Activated CD4-positive, CD25-positive, alpha-beta regulatory T cell treated with anti-CD3 and anti-CD28 coated beads, Interleukin-2, amount 50 U/mL, for 16 hours (primary cell): ENCODE measurements around the gene FOXJ2.
"Not testable (repeated sequence)": the region's sequence is repeated elsewhere in the genome, so short reads cannot be mapped to it uniquely, and the experiment has no call there.

Experiments
- DNase-seq: peaks from one replicate; pipeline ENCODE4 v3.0.0-alpha.2; 2020; ENCODE audit warnings: low read depth, low spot score

The FOXJ2 gene

GRCh38 chr12:8032242-8033152 lies at the start of gene FOXJ2:
Gene FOXJ2, plus strand, starts transcription at chr12:8032716. Its CDS starts 7,117 bp downstream, at chr12:8039833.
- peak; percentile 50 for DNase-seq

DNA sequence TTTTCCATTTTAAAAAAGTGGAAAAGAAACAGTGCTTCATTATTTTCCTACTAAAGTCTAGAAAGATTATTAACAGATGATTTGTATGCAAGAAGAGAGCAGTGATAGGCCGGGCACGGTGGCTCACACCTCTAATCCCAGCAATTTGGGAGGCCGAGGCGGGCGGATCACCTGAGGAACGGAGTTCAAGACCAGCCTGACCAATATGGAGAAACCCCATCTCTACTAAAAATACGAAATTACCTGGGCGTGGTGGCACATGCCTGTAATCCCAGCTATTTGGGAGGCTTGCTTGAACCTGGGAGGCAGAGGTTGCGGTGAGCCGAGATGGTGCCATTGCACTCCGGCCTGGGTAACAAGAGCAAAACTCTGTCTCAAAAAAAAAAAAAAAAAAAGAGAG lies 49.5 kb upstream of the FOXJ2 start:
- DNase-seq: not testable (repeated sequence)

GRCh38 chr12:7983460-7983859 lies 49.1 kb upstream of the FOXJ2 start:
- DNase-seq: not testable (repeated sequence)

DNA sequence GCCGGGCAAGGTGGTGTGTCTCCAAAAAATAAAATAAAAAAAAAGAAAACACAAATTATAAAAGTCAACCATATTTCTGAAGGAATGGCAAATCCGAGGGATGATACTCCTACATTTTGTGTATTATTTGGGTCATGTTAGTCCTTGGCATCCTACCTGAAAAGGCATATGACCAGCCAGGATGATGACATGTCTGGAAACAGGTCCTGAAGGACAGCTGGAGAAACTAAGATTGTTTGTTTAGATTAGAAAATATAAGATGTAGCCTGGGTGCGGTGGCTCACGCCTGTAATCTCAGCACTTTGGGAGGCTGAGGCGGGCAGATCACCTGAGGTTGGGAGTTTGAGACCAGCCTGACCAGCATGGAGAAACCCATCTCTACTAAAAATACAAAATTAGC lies 47.6 kb upstream of the FOXJ2 start:
- no peak for DNase-seq

- no peak for DNase-seq
These were observed 46.6 kb upstream of the FOXJ2 start for GRCh38 chr12:7985802-7986418.

DNA sequence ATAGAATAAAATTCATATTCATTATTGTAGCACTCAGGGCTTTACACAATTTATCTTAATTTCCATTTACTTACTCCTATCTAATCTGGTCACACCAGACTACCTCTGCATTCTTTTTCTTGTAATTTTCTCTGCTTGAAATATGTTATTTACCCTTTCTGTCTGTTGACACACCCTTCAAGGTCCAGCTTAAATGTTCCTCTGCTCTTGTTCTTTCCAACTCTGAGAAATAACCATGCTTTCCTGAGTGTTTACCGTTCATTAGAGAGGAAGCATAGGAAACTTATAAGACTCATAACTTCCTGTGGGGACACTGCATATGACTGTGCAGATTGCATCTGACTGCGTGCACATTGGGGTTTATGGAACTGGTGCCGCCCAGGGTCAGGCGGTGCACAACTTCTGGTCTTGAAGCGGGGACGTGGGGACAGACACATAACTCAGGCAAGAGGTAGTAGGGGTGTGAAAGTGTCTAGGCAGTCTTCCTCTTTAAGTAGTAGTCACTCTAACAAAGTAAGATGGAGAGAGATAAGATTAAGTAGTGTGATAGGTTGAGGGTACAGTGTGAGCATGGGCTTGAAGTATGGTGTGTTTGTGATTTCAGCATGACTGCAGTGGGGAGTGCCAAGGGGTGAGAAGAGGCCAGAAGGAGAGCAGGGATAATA lies 42.6 kb upstream of the FOXJ2 start:
- peak; percentile 19 for DNase-seq

GRCh38 chr12:7991535-7991934 lies 41.0 kb upstream of the FOXJ2 start:
- no peak for DNase-seq

GRCh38 chr12:7994731-7995205 lies 37.7 kb upstream of the FOXJ2 start:
- DNase-seq: no peak

DNA sequence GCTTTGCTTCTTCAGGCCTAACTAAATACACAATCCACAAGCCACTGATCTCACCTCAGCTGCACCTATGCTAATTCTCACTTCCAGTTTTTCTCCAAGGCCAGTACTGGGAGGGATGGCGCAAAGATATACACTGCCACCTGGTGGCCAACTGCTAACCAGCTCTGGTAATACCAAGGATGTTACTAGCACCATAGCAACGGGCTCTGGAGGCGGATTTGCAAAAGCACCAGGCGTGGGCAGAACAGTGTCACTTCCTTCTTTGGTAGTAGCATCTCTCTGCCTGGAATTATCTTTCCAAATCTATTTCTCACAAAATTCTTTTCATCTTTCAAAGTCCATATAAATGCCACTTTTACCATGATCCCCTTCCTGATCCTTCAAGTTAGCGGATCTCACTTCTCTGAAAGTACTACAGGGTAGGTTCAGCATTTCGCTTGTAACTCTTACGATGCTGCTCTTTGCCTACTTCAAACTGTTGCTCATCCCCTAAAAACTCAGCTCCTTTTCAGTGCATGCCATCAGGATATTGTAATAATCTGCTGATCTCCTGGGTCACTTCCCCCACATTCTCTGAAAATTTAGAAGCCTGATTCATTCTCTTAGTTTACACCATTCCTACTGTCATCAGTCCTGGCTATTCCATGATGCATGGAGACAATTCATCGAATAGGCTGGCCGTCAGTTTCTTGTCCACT lies 37.1 kb upstream of the FOXJ2 start:
- peak; percentile 68 for DNase-seq

DNA sequence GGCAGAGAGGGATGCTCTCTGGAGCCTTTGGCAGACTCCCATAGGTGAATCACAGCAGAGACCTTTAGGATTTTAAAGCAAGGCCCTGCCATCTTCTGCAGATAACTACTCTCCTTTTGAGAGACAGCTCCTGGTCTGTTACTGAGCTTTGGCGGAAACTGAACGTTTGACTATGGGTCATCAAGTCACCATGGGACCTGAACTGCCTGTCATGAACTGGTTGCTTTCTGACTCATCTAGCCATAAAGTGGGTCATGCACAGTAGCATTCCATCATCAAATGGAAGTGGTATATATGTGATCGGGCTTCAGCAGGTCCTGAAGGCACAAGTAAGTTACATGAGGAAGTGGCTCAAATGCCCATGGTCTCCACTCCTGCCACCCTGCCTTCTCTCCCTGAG lies 31.7 kb upstream of the FOXJ2 start:
- not testable (repeated sequence) for DNase-seq

DNA sequence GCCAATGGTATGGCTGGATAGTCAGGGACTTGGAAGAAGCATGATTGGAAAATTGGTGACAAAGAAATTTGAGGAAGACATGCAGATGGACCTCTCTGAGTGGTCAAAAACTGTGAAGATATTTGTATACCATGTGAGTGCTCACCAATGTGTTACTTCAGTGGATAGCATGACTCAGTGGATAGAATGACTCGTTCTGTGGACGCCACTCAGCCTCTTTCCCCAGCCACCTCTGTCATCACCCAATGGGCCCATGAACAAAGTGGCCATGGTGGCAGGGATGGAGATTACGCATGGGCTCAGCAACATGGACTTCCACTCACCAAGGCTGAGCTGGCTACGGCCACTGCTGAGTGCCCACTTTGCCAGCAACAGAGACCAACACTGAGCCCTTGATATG lies 31.0 kb upstream of the FOXJ2 start:
- not testable (repeated sequence) for DNase-seq

DNA sequence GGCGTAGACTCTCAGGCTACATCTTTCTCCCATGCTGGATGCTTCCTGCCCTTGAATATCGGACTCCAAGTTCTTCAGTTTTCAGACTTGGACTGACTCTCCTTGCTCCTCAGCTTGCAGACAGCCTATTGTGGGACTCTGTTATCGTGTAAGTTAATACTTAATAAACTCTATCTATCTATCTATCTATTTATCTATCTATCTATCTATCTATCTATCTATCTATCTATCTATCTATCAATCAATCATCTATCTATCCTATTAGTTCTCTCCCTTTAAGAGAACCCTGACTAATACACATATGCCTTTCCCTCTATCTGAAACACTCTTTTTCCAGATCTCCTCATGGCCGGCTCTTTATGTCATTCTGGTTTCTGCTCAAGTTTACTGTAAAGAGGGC lies 27.6 kb upstream of the FOXJ2 start:
- not testable (repeated sequence) for DNase-seq

GRCh38 chr12:8011331-8011730 lies 21.2 kb upstream of the FOXJ2 start:
- no peak for DNase-seq

DNA sequence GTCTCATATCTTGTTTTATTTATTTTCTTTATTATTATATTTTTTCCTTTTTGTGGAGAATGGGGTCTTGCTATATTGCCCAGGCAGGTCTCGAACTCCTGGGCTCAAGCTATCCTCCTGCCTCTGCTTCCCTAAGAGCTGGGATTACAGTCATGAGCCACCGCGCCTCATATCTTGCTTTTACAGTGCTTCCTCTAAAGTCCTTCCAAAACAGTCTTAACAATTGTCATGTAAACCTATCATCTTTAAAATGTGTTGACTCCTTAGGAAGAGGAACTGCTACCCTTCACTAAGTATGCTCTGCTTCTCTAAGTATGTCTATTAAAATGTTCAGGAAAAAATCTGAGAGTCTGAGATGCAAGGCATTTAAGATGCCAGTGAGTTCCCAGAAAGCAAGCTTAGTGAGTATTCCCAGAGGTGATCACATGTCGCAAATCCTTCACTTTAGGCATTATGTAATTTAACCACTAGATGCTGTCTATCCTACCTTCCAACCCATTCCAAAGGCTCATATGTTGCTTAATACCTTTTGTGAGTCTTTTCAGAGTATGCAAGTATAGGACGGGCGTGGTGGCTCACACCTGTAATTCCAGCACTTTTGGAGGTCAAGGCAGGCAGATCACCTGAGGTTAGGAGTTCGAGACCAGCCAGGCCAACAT lies 19.7 kb upstream of the FOXJ2 start:
- DNase-seq: no peak

GRCh38 chr12:8014836-8015235 lies 17.7 kb upstream of the FOXJ2 start:
- DNase-seq: no peak

DNA sequence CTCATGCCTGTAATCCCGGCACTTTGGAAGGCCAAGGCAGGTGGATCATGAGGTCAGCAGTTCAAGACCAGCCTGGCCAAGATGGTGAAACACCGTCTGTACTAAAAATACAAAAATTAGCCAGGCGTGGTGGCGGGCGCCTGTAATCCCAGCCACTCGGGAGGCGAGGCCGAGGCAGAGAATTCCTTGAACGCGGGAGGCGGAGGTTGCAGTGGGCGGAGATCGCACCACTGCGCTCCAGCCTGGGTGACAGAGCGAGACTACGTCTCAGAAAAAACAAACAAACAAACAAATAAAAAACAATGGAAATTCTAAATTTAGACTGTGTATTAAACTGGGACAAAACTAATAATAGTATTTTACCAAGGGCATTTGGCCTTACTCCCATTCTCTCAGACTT lies 14.3 kb upstream of the FOXJ2 start:
- DNase-seq: not testable (repeated sequence)

DNA sequence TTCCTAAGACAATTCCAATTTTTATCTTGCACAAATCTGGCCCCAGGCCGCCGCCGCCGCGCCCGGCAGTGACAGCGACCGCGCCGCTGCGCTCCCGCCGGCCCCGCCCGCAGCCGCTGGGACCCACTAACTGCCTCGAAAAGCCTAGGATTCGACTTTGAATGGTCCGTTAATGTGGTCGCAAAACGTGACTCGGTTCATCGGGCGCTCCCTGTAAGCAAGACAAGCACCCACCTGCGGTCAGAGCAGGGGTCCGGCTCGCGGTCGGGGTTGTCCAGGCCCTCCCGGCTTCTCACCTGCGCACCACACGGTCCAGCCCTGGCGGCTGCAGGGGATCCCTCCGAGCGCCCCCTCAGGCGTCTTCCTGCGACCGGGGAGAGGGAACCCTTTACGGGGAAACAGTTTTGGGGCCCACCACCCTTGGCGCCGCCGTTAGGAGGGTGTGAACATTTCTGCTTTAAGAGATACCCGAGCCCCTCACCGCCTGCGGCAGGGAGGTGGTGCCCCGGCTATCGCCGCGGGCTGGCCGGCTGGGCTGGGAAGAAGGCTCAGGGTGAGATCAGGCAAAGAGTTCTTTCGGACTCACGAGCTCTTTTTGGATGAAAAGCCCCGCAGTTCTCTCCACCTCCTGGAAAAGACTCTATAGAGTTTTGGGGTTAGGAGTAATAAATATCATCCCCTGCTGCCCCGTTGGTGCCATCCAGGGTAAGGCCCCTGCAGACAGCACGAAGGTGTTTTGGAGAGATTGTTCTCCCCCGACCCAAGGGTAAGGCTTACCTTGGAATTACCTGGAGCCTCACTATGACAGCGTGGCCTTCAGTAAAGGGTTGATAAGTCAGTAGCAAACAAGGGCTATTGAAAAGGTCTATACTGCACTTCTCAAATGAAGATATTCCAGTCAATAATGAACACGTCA lies 13.6 kb upstream of the FOXJ2 start:
- DNase-seq: no peak

DNA sequence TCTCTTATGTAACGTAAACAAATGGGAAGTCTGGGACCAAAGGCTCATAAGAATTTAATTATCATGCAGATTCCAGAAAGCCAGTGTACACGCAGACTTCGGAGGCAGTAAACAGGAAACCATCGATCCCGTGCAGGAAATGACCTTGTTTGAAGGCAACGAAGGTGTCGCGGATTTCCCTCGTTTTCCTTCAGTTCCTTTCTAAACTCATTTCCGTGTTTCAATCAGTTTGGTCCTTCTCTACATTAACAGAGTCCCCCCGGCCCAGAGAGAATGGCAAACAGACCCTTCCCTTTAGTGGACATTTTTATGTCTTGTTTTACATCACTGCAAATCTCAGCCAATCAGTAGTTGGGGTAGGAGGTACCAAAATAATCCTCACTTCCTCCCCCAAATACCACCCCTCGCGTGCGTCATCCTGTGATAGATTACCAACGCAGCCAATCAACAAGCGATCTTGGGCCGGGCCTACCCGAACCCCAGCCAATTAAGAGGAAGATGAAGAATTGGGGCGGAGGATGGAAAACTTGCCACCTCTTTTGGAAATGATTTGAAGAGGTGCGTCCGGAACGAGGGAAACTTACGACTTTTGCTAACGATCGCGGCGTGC lies 6.1 kb upstream of the FOXJ2 start:
- DNase-seq: peak; percentile 94

DNA sequence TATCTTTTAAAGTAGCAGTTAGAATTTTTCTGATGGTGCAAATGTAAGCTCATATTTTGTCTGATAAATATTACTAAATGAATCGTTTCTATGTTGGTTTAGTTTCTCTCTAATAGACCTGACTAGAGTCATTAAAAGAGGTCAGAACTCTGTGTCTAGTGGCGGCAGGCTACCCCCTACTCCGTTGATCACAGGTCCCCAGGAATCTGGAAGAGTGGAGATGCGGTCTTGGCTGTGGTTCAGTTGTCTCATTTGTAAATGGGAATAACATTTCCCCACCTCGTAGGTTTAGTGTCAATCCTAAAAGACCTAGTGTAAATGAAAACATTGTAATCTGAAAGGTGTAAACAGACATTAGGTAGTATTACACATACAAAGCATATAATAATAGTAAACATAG lies 4.7 kb upstream of the FOXJ2 start:
- DNase-seq: no peak

DNA sequence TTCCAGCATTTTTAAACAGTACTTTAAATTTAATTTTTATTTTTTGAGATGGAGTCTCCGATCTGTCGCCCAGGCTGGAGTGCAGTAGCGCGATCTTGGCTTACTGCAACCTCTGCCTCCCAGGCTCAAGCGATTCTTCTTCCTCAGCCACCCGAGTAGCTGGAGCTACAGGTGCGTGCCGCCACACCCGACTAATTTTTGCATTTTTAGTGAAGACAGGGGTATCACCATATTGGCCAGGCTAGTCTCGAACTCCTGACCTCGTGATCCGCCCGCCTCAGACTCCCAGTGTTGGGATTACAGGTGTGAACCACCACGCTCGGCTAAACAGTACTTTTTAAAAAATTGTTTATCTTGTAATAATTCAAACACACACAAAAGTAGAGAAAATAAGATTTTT lies 4.2 kb upstream of the FOXJ2 start:
- DNase-seq: no peak
